IMR-90 (cell line): ENCODE data around the gene BRI3BP. TPM values are rescaled to one million over a fixed set of nuclear protein-coding genes. Genes with fewer than 3 reads are reported as not detected.

ENCODE experiments used
- ATAC-seq: fragments of 200-7000 bp; cut with Tn5 transposase; 2 replicates; pipeline ENCODE4 v1.9.1; 2020; ENCODE audit warnings: low read depth, mild to moderate bottlenecking, moderate library complexity
- BruUV-seq: library from RNA; stranded (reverse); fragments of 400-500 nt; replicated peaks from 2 replicates; lab custom pipeline; 2021; lab: Mats Ljungman, UMichigan
- CTCF ChIA-PET: fragments of 300-600 bp; formaldehyde crosslinking; extraction: SDS; loops from one replicate; lab custom pipeline; 2021; ENCODE audit warnings: antibody characterized with exemption; lab: Yijun Ruan, JAX
- POLR2A ChIA-PET: fragments of 300-600 bp; sonication (Branson Sonifier 250); formaldehyde crosslinking; loops from one replicate; lab custom pipeline; 2022; ENCODE audit warnings: antibody characterized with exemption; ENCODE audit not compliant: unreplicated experiment; lab: Charles Lee
- DNase-seq: peaks from one replicate; pipeline ENCODE4 v3.0.0; 2013
- H2AFZ ChIP-seq: replicated peaks from 2 replicates; pipeline ENCODE3; 2013; ENCODE audit warnings: low read length, mild to moderate bottlenecking; ENCODE audit not compliant: poor library complexity
- H2AK5ac ChIP-seq: 2 replicates; pipeline ENCODE4 v1.6.1; 2013; ENCODE audit warnings: low read depth, low read length, inconsistent platforms
- H2AK9ac ChIP-seq: replicated peaks from 2 replicates; pipeline ENCODE3; 2013; ENCODE audit warnings: mild to moderate bottlenecking, low read depth, low read length, moderate library complexity; ENCODE audit not compliant: poor library complexity
- H2BK120ac ChIP-seq: 2 replicates; pipeline ENCODE4 v1.6.1; 2013; ENCODE audit warnings: low read depth, low read length, inconsistent platforms
- H2BK15ac ChIP-seq: 3 replicates; pipeline ENCODE4 v1.6.1; 2013; ENCODE audit warnings: low read depth, low read length, inconsistent platforms
- H2BK20ac ChIP-seq: 2 replicates; pipeline ENCODE4 v1.6.1; 2013; ENCODE audit warnings: low read depth, mild to moderate bottlenecking, inconsistent platforms, low read length, moderate library complexity
- H2BK5ac ChIP-seq: 2 replicates; pipeline ENCODE4 v1.6.1; 2013; ENCODE audit warnings: mild to moderate bottlenecking, low read depth, low read length, inconsistent platforms; ENCODE audit not compliant: poor library complexity, severe bottlenecking
- H3K14ac ChIP-seq: replicated peaks from 2 replicates; pipeline ENCODE4 v1.6.1; 2013; ENCODE audit warnings: low read depth, low read length, inconsistent platforms
- H3K18ac ChIP-seq: 2 replicates; pipeline ENCODE4 v1.6.1; 2013; ENCODE audit warnings: low read depth, low read length, control low read depth
- H3K23ac ChIP-seq: 2 replicates; pipeline ENCODE4 v1.6.1; 2013; ENCODE audit warnings: low read depth, low read length, inconsistent platforms
- H3K27ac ChIP-seq: 2 replicates; pipeline ENCODE4 v1.5.1; 2013; ENCODE audit warnings: mild to moderate bottlenecking, control low read depth, low read length; ENCODE audit not compliant: insufficient read depth
- H3K27me3 ChIP-seq: 2 replicates; pipeline ENCODE4 v1.6.1; 2013; ENCODE audit warnings: low read length; ENCODE audit not compliant: control insufficient read depth, insufficient read depth
- H3K36me3 ChIP-seq: 2 replicates; pipeline ENCODE4 v1.6.1; 2013; ENCODE audit warnings: low read length, mixed read lengths; ENCODE audit not compliant: control insufficient read depth, insufficient read depth
- H3K4ac ChIP-seq: 2 replicates; pipeline ENCODE4 v1.6.1; 2013; ENCODE audit warnings: low read depth, low read length, inconsistent platforms
- H3K4me1 ChIP-seq: 2 replicates; pipeline ENCODE4 v1.6.1; 2013; ENCODE audit warnings: low read length, mixed read lengths; ENCODE audit not compliant: control insufficient read depth, insufficient read depth
- H3K4me2 ChIP-seq: 2 replicates; pipeline ENCODE4 v1.6.1; 2013; ENCODE audit warnings: low read depth, mild to moderate bottlenecking, control low read depth, low read length, moderate library complexity
- H3K4me3 ChIP-seq: 2 replicates; pipeline ENCODE4 v1.5.1; 2013; ENCODE audit warnings: low read depth, mild to moderate bottlenecking, control low read depth, low read length, moderate library complexity; ENCODE audit not compliant: insufficient read depth
- H3K56ac ChIP-seq: 2 replicates; pipeline ENCODE4 v1.6.1; 2013; ENCODE audit warnings: low read length, inconsistent platforms; ENCODE audit not compliant: insufficient read depth; ENCODE audit errors: extremely low read depth
- H3K79me1 ChIP-seq, 2 experiments: 2 replicates each; pipeline ENCODE4 v1.6.1; 2013; ENCODE audit warnings: low read length in 2 of 2, inconsistent platforms in 1 of 2, low read depth in 1 of 2
- H3K9ac ChIP-seq: 2 replicates; pipeline ENCODE4 v1.6.1; 2013; ENCODE audit warnings: low read depth, low read length, control low read depth
- H3K9me1 ChIP-seq: 2 replicates; pipeline ENCODE4 v1.6.1; 2013; ENCODE audit warnings: low read length, inconsistent platforms; ENCODE audit not compliant: insufficient read depth
- H3K9me3 ChIP-seq: 2 replicates; pipeline ENCODE4 v1.6.1; 2013; ENCODE audit warnings: low read length; ENCODE audit not compliant: control insufficient read depth, insufficient read depth
- H4K20me1 ChIP-seq: 2 replicates; pipeline ENCODE4 v1.6.1; 2013; ENCODE audit warnings: low read length, inconsistent platforms; ENCODE audit not compliant: insufficient read depth
- H4K5ac ChIP-seq: 2 replicates; pipeline ENCODE4 v1.6.1; 2013; ENCODE audit warnings: mild to moderate bottlenecking, low read depth, low read length, control low read depth
- H4K8ac ChIP-seq, 2 experiments: 2 replicates each; pipeline ENCODE4 v1.6.1; 2013; ENCODE audit warnings: low read depth in 2 of 2, low read length in 2 of 2, control low read depth in 1 of 2, inconsistent platforms in 1 of 2
- H4K91ac ChIP-seq: 2 replicates; pipeline ENCODE4 v1.6.1; 2013; ENCODE audit warnings: low read depth, low read length, inconsistent platforms; ENCODE audit not compliant: insufficient read depth
- BHLHE40 ChIP-seq: fragments of 150-350 bp; IDR thresholded peaks from 2 replicates; pipeline ENCODE4 v1.6.1; 2016; ENCODE audit warnings: mild to moderate bottlenecking, low read depth, low read length
- CEBPB ChIP-seq: IDR thresholded peaks from 2 replicates; pipeline ENCODE4 v1.6.1; 2012; ENCODE audit warnings: low read depth, low read length, improper control_type of control experiment
- CHD1 ChIP-seq: IDR thresholded peaks from 2 replicates; pipeline ENCODE4 v1.6.1; 2012; ENCODE audit warnings: low read depth, low read length, improper control_type of control experiment
- FOS ChIP-seq: fragments of 150-350 bp; IDR thresholded peaks from 2 replicates; pipeline ENCODE4 v1.6.1; 2016; ENCODE audit warnings: low read depth, low read length
- MXI1 ChIP-seq: IDR thresholded peaks from 2 replicates; pipeline ENCODE4 v1.6.1; 2012; ENCODE audit warnings: low read depth, mild to moderate bottlenecking, low read length, moderate library complexity, borderline replicate concordance
- POLR2A ChIP-seq: IDR thresholded peaks from 2 replicates; pipeline ENCODE4 v1.6.1; 2012; ENCODE audit warnings: mild to moderate bottlenecking, low read depth, low read length
- RAD21 ChIP-seq: IDR thresholded peaks from 2 replicates; pipeline ENCODE4 v1.6.1; 2012; ENCODE audit warnings: low read length, improper control_type of control experiment
- RCOR1 ChIP-seq: IDR thresholded peaks from 2 replicates; pipeline ENCODE4 v1.6.1; 2012; ENCODE audit warnings: mild to moderate bottlenecking, low read length, improper control_type of control experiment; ENCODE audit not compliant: insufficient replicate concordance
- RFX5 ChIP-seq: IDR thresholded peaks from 2 replicates; pipeline ENCODE4 v1.8.0; 2012; ENCODE audit warnings: low read depth, mild to moderate bottlenecking, low read length, moderate library complexity
- SMC3 ChIP-seq: fragments of 150-350 bp; IDR thresholded peaks from 2 replicates; pipeline ENCODE4 v1.6.1; 2016; ENCODE audit warnings: low read depth, mild to moderate bottlenecking, antibody characterized with exemption, low read length, moderate library complexity
- WGBS, 2 experiments: methylation state at CpG; one replicate each; pipeline versions ENCODE4 v1.1.5 to v1.1.7; 2013; ENCODE audit warnings: missing lambda C conversion rate in 2 of 2; ENCODE audit not compliant: insufficient read length in 1 of 2; ENCODE audit errors: extremely low coverage in 2 of 2; 5-methylcytosine and 5-hydroxymethylcytosine counted together
- dilution Hi-C: fragments of 300-500 bp; cut with HindIII; formaldehyde crosslinking; loops from one replicate; pipeline ENCODE4 v1.14.3; 2018; ENCODE audit warnings: low sequenced_read_pairs; ENCODE audit not compliant: unreplicated experiment
- in situ Hi-C: fragments of 300-500 bp; cut with MboI; formaldehyde crosslinking; loops from 3 replicates; pipeline ENCODE4 v1.14.3; 2019; ENCODE audit warnings: low sequenced_read_pairs, inconsistent platforms, mixed read lengths
- intact Hi-C: fragments of 100-400 bp; cut with micrococcal nuclease; formaldehyde crosslinking; loops from 2 replicates; pipeline ENCODE4 v1.10.0; 2022
- polyA plus RNA-seq, 3 experiments: library from polyadenylated mRNA; depleted of rRNA; stranded (reverse); fragments of >200 nt; gene quantifications; 2 replicates each; pipeline ENCODE4 v1.2.3, GENCODE V29; 2012; ENCODE audit warnings: low replicate concordance in 1 of 3
- total RNA-seq: library from RNA; depleted of rRNA; stranded (reverse); fragments of >200 nt; gene quantifications from 2 replicates; pipeline ENCODE4 v1.2.3, GENCODE V29; 2012
- TF ChIP-seq, protein P1 (sequence below): fragments of 150-350 bp; IDR thresholded peaks from 2 replicates; pipeline ENCODE4 v1.6.1; 2016; ENCODE audit warnings: low read depth, mild to moderate bottlenecking, low read length, moderate library complexity, borderline replicate concordance

The BRI3BP gene
- total and polyA plus RNA-seq, 2 of the 4 experiments (the other 2 are of a cell fraction): 2.5 to 2.8 TPM

DNA sequence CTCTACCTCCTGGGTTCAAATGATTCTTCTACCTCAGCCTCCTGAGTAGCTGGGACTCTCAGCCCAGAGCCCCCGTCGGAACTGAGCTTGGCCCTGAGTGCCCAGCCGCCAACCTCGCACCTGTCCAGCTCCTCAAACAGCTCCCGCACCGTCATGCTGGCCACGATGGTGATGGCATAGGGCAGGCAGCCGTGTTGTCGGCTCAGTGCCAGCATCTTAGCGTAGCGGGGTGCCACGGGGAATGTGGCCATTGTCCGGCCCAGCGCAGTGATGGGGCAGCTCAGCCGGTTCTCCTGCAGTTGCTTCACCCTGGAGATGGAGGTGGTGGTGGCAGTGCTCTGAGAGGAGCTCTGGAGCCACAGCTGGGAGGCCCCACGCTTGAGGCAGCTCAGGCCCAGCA is 36.9 kb upstream of the BRI3BP start:
- 95% methylated on average over 8 of the region's 16 CpGs; no CpG with 5 or more reads in 1 of the 2 experiments for WGBS, 2 experiments
- dilution Hi-C loops: no loop called here
- H3K4me1 ChIP-seq: no peaks in the 10 kb centered on the region
- TF ChIP-seq, protein P1, sequence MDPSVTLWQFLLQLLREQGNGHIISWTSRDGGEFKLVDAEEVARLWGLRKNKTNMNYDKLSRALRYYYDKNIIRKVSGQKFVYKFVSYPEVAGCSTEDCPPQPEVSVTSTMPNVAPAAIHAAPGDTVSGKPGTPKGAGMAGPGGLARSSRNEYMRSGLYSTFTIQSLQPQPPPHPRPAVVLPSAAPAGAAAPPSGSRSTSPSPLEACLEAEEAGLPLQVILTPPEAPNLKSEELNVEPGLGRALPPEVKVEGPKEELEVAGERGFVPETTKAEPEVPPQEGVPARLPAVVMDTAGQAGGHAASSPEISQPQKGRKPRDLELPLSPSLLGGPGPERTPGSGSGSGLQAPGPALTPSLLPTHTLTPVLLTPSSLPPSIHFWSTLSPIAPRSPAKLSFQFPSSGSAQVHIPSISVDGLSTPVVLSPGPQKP: no peak
- no peak for TF ChIP-seq BHLHE40
- TF ChIP-seq CEBPB: no peak
- no peak for TF ChIP-seq POLR2A
- TF ChIP-seq RCOR1: no peak
- TF ChIP-seq SMC3: no peak
- TF ChIP-seq FOS: no peak
- no peak for TF ChIP-seq RFX5
- no peak for TF ChIP-seq CHD1
- no peak for TF ChIP-seq MXI1
- TF ChIP-seq RAD21: no peak
- no peak overlapping the region for H2AFZ ChIP-seq
- no peak overlapping the region for H2BK20ac ChIP-seq
- no peak for ATAC-seq
- no peak overlapping the region for H3K4ac ChIP-seq
- H3K4me2 ChIP-seq: no peak overlapping the region
- H3K56ac ChIP-seq: no peak overlapping the region
- no peak overlapping the region for H3K14ac ChIP-seq
- no peaks in the 10 kb centered on the region for H3K9me1 ChIP-seq
- no peak overlapping the region for H2AK5ac ChIP-seq
- no peak overlapping the region for H4K8ac ChIP-seq
- H3K4me3 ChIP-seq: no peak overlapping the region
- ChIA-PET POLR2A (no interaction called here), CTCF (no interaction called here)
- no peak overlapping the region for H2AK9ac ChIP-seq
- H3K36me3 ChIP-seq: peaks cover 58% of the 10 kb centered on the region
- H2BK5ac ChIP-seq: no peak overlapping the region
- H2BK15ac ChIP-seq: no peak overlapping the region
- no peaks in the 10 kb centered on the region for H3K79me1 ChIP-seq
- H3K9ac ChIP-seq: no peak overlapping the region
- H3K27me3 ChIP-seq: no peaks in the 10 kb centered on the region
- no TSS peak for BruUV-seq
- intact Hi-C loops: no loop called here
- DNase-seq: no peak
- no peak overlapping the region for H4K91ac ChIP-seq
- no peak overlapping the region for H4K5ac ChIP-seq
- no peak overlapping the region for H3K18ac ChIP-seq
- in situ Hi-C loops: no loop called here
- H4K20me1 ChIP-seq: no peaks in the 10 kb centered on the region
- no peak overlapping the region for H3K23ac ChIP-seq
- no peaks in the 10 kb centered on the region for H3K9me3 ChIP-seq
- no peak overlapping the region for H2BK120ac ChIP-seq
- no peak overlapping the region for H3K27ac ChIP-seq
